ENCODE measurements around the gene CRPPA.

DNA sequence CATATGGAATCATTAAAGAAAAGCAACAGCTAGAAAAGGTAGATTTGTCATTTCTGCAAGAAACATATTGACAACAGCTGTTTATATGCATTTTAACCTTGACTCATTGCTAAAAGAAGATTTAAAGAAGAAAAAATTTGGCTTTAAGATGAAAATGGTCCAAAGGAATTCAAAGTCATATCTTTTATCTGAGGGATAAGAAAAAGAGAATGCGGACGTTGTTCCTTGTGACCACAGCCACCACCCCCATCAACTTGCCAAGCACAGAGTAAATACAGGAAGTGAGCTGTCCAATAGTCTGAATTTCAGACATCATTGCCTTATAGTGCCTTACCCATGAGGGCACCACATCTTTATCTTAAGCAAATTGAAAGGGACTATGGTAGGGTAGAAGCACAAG, 7.3 kb upstream of the CRPPA start:
- TF ChIP-seq BORCS8-MEF2B (CRISPR knock-in tag; IDR thresholded peaks at IDR 0.05) (no peak), POLR2A (IDR thresholded peaks at IDR 0.05; ENCODE audit: insufficient read depth in 1 of 2, low read depth in 2 of 2, low read length in 2 of 2) (no peak), CHCHD3 (CRISPR knock-in tag; IDR thresholded peaks at IDR 0.05) (no peak), JUNB (CRISPR knock-in tag; IDR thresholded peaks at IDR 0.05; ENCODE audit: borderline replicate concordance) (no peak), ZNF274 (CRISPR knock-in tag; IDR thresholded peaks at IDR 0.05) (no peak), FOXP1 (IDR thresholded peaks at IDR 0.05) (no peak), FOXP1 (CRISPR knock-in tag; IDR thresholded peaks at IDR 0.05) (no peak), FOSL2 (CRISPR knock-in tag; IDR thresholded peaks at IDR 0.05) (no peak), SP1 (IDR thresholded peaks at IDR 0.05) (no peak), SP1 (CRISPR knock-in tag; IDR thresholded peaks at IDR 0.05) (no peak), ZNF652 (CRISPR knock-in tag; IDR thresholded peaks at IDR 0.05; ENCODE audit: borderline replicate concordance, low read depth) (no peak), EZH2 (conservative IDR thresholded peaks at IDR 0.05; ENCODE audit: low read depth, low read length) (no peak), MTA3 (CRISPR knock-in tag; IDR thresholded peaks at IDR 0.05) (no peak)
- TF ChIP-seq, protein P1, sequence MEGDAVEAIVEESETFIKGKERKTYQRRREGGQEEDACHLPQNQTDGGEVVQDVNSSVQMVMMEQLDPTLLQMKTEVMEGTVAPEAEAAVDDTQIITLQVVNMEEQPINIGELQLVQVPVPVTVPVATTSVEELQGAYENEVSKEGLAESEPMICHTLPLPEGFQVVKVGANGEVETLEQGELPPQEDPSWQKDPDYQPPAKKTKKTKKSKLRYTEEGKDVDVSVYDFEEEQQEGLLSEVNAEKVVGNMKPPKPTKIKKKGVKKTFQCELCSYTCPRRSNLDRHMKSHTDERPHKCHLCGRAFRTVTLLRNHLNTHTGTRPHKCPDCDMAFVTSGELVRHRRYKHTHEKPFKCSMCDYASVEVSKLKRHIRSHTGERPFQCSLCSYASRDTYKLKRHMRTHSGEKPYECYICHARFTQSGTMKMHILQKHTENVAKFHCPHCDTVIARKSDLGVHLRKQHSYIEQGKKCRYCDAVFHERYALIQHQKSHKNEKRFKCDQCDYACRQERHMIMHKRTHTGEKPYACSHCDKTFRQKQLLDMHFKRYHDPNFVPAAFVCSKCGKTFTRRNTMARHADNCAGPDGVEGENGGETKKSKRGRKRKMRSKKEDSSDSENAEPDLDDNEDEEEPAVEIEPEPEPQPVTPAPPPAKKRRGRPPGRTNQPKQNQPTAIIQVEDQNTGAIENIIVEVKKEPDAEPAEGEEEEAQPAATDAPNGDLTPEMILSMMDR (CRISPR knock-in tag; IDR thresholded peaks at IDR 0.05) = no peak
- TF ChIP-seq, protein P2, sequence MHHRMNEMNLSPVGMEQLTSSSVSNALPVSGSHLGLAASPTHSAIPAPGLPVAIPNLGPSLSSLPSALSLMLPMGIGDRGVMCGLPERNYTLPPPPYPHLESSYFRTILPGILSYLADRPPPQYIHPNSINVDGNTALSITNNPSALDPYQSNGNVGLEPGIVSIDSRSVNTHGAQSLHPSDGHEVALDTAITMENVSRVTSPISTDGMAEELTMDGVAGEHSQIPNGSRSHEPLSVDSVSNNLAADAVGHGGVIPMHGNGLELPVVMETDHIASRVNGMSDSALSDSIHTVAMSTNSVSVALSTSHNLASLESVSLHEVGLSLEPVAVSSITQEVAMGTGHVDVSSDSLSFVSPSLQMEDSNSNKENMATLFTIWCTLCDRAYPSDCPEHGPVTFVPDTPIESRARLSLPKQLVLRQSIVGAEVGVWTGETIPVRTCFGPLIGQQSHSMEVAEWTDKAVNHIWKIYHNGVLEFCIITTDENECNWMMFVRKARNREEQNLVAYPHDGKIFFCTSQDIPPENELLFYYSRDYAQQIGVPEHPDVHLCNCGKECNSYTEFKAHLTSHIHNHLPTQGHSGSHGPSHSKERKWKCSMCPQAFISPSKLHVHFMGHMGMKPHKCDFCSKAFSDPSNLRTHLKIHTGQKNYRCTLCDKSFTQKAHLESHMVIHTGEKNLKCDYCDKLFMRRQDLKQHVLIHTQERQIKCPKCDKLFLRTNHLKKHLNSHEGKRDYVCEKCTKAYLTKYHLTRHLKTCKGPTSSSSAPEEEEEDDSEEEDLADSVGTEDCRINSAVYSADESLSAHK (CRISPR knock-in tag; IDR thresholded peaks at IDR 0.05; ENCODE audit: borderline replicate concordance) = no peak
